ENCODE data around the gene ISOC1.

The ISOC1 gene

GRCh38 chr5:129104915-129105455 is 10.4 kb downstream of the ISOC1 start:
- TF ChIP-seq GLIS3 (CRISPR knock-in tag; IDR thresholded peaks at IDR 0.05) (no peak), PATZ1 (CRISPR knock-in tag; IDR thresholded peaks at IDR 0.05; ENCODE audit: borderline replicate concordance) (no peak), ZC3H10 (CRISPR knock-in tag; IDR thresholded peaks at IDR 0.05) (no peak), CSRNP3 (CRISPR knock-in tag; IDR thresholded peaks at IDR 0.05) (no peak), ZNF70 (CRISPR knock-in tag; IDR thresholded peaks at IDR 0.05) (no peak), ISL1 (CRISPR knock-in tag; IDR thresholded peaks at IDR 0.05) (no peak), TCF4 (CRISPR knock-in tag; IDR thresholded peaks at IDR 0.05; ENCODE audit: borderline replicate concordance) (no peak), ESRRG (CRISPR knock-in tag; IDR thresholded peaks at IDR 0.05) (no peak), OSR1 (CRISPR knock-in tag; IDR thresholded peaks at IDR 0.05) (no peak), RARB (CRISPR knock-in tag; IDR thresholded peaks at IDR 0.05) (no peak), TSHZ2 (CRISPR knock-in tag; IDR thresholded peaks at IDR 0.05) (no peak)
- no peak for ATAC-seq

GRCh38 chr5:129107637-129108036 is 13.1 kb downstream of the ISOC1 start:
- ATAC-seq = no peak
- TF ChIP-seq ZNF70 (CRISPR knock-in tag; IDR thresholded peaks at IDR 0.05) = no peak
- TF ChIP-seq ARNTL (CRISPR knock-in tag; IDR thresholded peaks at IDR 0.05; ENCODE audit: borderline replicate concordance, low read depth) = no peak
- TF ChIP-seq OSR1 (CRISPR knock-in tag; IDR thresholded peaks at IDR 0.05) = no peak
- no peak for TF ChIP-seq POU6F1 (CRISPR knock-in tag; IDR thresholded peaks at IDR 0.05; ENCODE audit: borderline replicate concordance, low read depth)
- TF ChIP-seq ZFP30 (CRISPR knock-in tag; IDR thresholded peaks at IDR 0.05) = no peak
- TF ChIP-seq CSDC2 (CRISPR knock-in tag; IDR thresholded peaks at IDR 0.05) = no peak
- TF ChIP-seq SNAI2 (CRISPR knock-in tag; IDR thresholded peaks at IDR 0.05) = no peak
- TF ChIP-seq ESRRG (CRISPR knock-in tag; IDR thresholded peaks at IDR 0.05) = no peak
- TF ChIP-seq ZC3H10 (CRISPR knock-in tag; IDR thresholded peaks at IDR 0.05) = no peak
- TF ChIP-seq CSRNP3 (CRISPR knock-in tag; IDR thresholded peaks at IDR 0.05) = no peak
- TF ChIP-seq TCF4 (CRISPR knock-in tag; IDR thresholded peaks at IDR 0.05; ENCODE audit: borderline replicate concordance) = no peak
- no peak for TF ChIP-seq ZNF8 (CRISPR knock-in tag; IDR thresholded peaks at IDR 0.05)
- TF ChIP-seq ISL1 (CRISPR knock-in tag; IDR thresholded peaks at IDR 0.05) = no peak

- ATAC-seq = peak; percentile 66
- TF ChIP-seq ZFP30 (CRISPR knock-in tag; IDR thresholded peaks at IDR 0.05) = no peak
- no peak for TF ChIP-seq ISL1 (CRISPR knock-in tag; IDR thresholded peaks at IDR 0.05)
- TF ChIP-seq BACH2 (CRISPR knock-in tag; IDR thresholded peaks at IDR 0.05; ENCODE audit: borderline replicate concordance) = no peak
- TF ChIP-seq GLIS3 (CRISPR knock-in tag; IDR thresholded peaks at IDR 0.05) = no peak
- TF ChIP-seq ZNF70 (CRISPR knock-in tag; IDR thresholded peaks at IDR 0.05) = no peak
- TF ChIP-seq SNAI2 (CRISPR knock-in tag; IDR thresholded peaks at IDR 0.05) = no peak
- TF ChIP-seq PPARA (CRISPR knock-in tag; IDR thresholded peaks at IDR 0.05; ENCODE audit: borderline replicate concordance) = no peak
- no peak for TF ChIP-seq ESRRG (CRISPR knock-in tag; IDR thresholded peaks at IDR 0.05)
- no peak for TF ChIP-seq PATZ1 (CRISPR knock-in tag; IDR thresholded peaks at IDR 0.05; ENCODE audit: borderline replicate concordance)
- no peak for TF ChIP-seq ZFP3 (CRISPR knock-in tag; IDR thresholded peaks at IDR 0.05)
- no peak for TF ChIP-seq ARNTL (CRISPR knock-in tag; IDR thresholded peaks at IDR 0.05; ENCODE audit: borderline replicate concordance, low read depth)
- no peak for TF ChIP-seq TOX (CRISPR knock-in tag; IDR thresholded peaks at IDR 0.05; ENCODE audit: borderline replicate concordance)
- TF ChIP-seq RARB (CRISPR knock-in tag; IDR thresholded peaks at IDR 0.05) = no peak
- TF ChIP-seq OSR1 (CRISPR knock-in tag; IDR thresholded peaks at IDR 0.05) = no peak
- no peak for TF ChIP-seq TSHZ2 (CRISPR knock-in tag; IDR thresholded peaks at IDR 0.05)
Measured at GRCh38 chr5:129110742-129111141, 16.2 kb downstream of the ISOC1 start.
